Measurements from ENCODE around the gene SYT1.

GRCh38 chr12:78963439-78964227 lies 99.1 kb downstream of the SYT1 start:
- TF ChIP-seq CTCF (conservative IDR thresholded peaks at IDR 0.05; ENCODE audit: low read length) (no peak), EZH2phosphoT487 (IDR thresholded peaks at IDR 0.05; ENCODE audit: borderline replicate concordance, low read depth, low read length) (no peak)

Data from OCI-LY7 (cell line).